Prostate gland (tissue), 2 donors: ENCODE measurements around the gene ADORA3. TPM values are rescaled to one million over a fixed set of nuclear protein-coding genes. Genes with fewer than 3 reads are reported as not detected.

Experiments used
- DNase-seq: peaks from one replicate; pipeline ENCODE4 v3.0.0-alpha.2; 2019; ENCODE audit warnings: low spot score
- H3K27ac ChIP-seq, 2 donors: fragments of 200-600 bp; sonication (generic); 2 replicates each; pipeline ENCODE4 v1.5.1; 2017 to 2019
- H3K27me3 ChIP-seq: fragments of 200-600 bp; sonication (generic); replicated peaks from 2 replicates; pipeline ENCODE4 v1.5.1; 2019; ENCODE audit not compliant: insufficient read depth
- H3K36me3 ChIP-seq, 2 donors: fragments of 200-600 bp; sonication (generic); 1 replicate in 1 of 2; 2 replicates in 1 of 2; pipeline versions ENCODE4 v1.5.1 to v1.8.1; 2017 to 2019
- H3K4me1 ChIP-seq: fragments of 200-600 bp; sonication (generic); replicated peaks from 2 replicates; pipeline ENCODE4 v1.5.1; 2019
- H3K4me3 ChIP-seq, 2 donors: fragments of 200-600 bp; sonication (generic); 2 replicates each; pipeline ENCODE4 v1.5.1; 2017 to 2019
- H3K9me3 ChIP-seq: fragments of 200-600 bp; sonication (generic); 2 replicates; pipeline ENCODE4 v1.5.1; 2017
- POLR2A ChIP-seq: fragments of 450-650 bp; IDR thresholded peaks from one replicate; pipeline ENCODE4 v1.6.1; 2016; ENCODE audit warnings: antibody characterized with exemption, mild to moderate bottlenecking
- POLR2AphosphoS5 ChIP-seq: sonication (generic); formaldehyde crosslinking; IDR thresholded peaks from one replicate; pipeline ENCODE4 v1.6.1; 2017; ENCODE audit warnings: antibody characterized with exemption
- WGBS: methylation state at CpG from one replicate; pipeline ENCODE4 v1.1.5; 2018; 5-methylcytosine and 5-hydroxymethylcytosine counted together
- intact Hi-C: fragments of 100-400 bp; cut with DNase I; formaldehyde crosslinking; loops from one replicate; pipeline ENCODE4 v1.14.2; 2022
- total RNA-seq, 2 donors: library from RNA; depleted of rRNA; stranded (reverse); fragments of >200 nt; gene quantifications; one replicate each; pipeline ENCODE4 v1.1.0, GENCODE V29; 2016
- TF ChIP-seq, protein P1 (sequence below), 4 experiments: fragments of 200-600 bp in 2 of 4; fragments of 450-650 bp in 2 of 4; sonication (generic) in 2 of 4; IDR thresholded peaks; 1 replicate in 3 of 4; 2 replicates in 1 of 4; pipeline ENCODE4 v1.5.1; 2016 to 2019; ENCODE audit warnings: antibody characterized with exemption in 4 of 4, mild to moderate bottlenecking in 2 of 4, moderate library complexity in 2 of 4

The ADORA3 gene
- total RNA-seq, 2 donors from 2014 or later = 2.0 to 2.9 TPM

DNA sequence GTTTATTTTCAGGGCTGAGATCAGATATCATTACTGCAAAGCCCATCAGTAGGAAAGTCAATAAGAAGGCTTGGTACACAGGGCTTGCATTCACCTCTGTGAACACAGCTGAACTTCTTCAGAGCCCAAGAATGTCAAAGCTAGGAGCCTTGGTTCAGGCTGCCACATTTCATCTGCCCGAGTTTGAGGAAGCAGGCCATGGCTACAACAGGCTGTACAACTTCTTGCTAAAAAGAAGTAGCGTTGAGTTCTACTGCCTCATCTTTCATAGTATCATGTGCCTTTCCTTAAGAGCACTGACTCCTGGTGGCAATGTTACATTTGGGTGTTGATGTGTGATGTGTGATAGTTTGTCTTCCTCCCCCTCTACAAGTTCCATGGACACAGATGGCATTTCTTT is 19.6 kb downstream of the ADORA3 start:
- DNase-seq = no peak
- TF ChIP-seq POLR2A = no peak
- no peak for TF ChIP-seq POLR2AphosphoS5
- TF ChIP-seq, protein P1, sequence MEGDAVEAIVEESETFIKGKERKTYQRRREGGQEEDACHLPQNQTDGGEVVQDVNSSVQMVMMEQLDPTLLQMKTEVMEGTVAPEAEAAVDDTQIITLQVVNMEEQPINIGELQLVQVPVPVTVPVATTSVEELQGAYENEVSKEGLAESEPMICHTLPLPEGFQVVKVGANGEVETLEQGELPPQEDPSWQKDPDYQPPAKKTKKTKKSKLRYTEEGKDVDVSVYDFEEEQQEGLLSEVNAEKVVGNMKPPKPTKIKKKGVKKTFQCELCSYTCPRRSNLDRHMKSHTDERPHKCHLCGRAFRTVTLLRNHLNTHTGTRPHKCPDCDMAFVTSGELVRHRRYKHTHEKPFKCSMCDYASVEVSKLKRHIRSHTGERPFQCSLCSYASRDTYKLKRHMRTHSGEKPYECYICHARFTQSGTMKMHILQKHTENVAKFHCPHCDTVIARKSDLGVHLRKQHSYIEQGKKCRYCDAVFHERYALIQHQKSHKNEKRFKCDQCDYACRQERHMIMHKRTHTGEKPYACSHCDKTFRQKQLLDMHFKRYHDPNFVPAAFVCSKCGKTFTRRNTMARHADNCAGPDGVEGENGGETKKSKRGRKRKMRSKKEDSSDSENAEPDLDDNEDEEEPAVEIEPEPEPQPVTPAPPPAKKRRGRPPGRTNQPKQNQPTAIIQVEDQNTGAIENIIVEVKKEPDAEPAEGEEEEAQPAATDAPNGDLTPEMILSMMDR (IDR thresholded peaks at IDR 0.05) = no peak
- Histone ChIP-seq H3K36me3 (no peaks in the 10 kb centered on the region), H3K4me1 (no peaks in the 10 kb centered on the region), H3K4me3 (no peak overlapping the region), H3K27me3 (no peaks in the 10 kb centered on the region), H3K9me3 (no peaks in the 10 kb centered on the region), H3K27ac (no peak overlapping the region)
- WGBS = 69% methylated on average over 2 of the region's 2 CpGs
- intact Hi-C loops = loop anchor here (5.0 kb wide), 1 partner anchor 273 kb away; the partner anchor contains the start of gene DDX20

DNA sequence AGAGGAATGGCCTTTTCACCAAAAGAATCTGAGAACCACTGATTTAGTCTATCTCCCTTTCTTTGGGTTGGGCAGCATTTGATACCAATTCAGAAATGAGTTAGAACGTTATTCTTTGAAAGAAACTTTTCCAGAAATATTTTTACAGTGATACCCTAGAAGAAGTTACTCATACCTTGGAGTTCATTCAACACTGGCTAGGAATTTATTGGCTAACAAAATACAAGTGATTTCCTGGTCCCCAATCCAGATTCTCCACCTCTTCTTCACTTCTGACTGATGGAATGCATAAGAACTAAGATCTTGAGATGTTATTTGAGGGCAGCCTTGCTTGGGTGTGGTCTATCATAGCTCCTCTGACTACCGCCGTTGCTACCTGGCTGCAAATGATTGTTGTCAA is 20.3 kb downstream of the ADORA3 start:
- TF ChIP-seq, protein P1 (IDR thresholded peaks at IDR 0.05) = no peak
- TF ChIP-seq POLR2A = no peak
- no peak for TF ChIP-seq POLR2AphosphoS5
- WGBS = 44% methylated on average over 3 of the region's 3 CpGs
- no peaks in the 10 kb centered on the region for H3K4me1 ChIP-seq
- no peak overlapping the region for H3K27ac ChIP-seq
- intact Hi-C loops = loop anchor here (5.0 kb wide), 1 partner anchor 274 kb away; the partner anchor contains the start of gene DDX20
- H3K36me3 ChIP-seq = no peaks in the 10 kb centered on the region
- no peaks in the 10 kb centered on the region for H3K9me3 ChIP-seq
- H3K4me3 ChIP-seq = no peak overlapping the region
- H3K27me3 ChIP-seq = no peaks in the 10 kb centered on the region
- DNase-seq = no peak

DNA sequence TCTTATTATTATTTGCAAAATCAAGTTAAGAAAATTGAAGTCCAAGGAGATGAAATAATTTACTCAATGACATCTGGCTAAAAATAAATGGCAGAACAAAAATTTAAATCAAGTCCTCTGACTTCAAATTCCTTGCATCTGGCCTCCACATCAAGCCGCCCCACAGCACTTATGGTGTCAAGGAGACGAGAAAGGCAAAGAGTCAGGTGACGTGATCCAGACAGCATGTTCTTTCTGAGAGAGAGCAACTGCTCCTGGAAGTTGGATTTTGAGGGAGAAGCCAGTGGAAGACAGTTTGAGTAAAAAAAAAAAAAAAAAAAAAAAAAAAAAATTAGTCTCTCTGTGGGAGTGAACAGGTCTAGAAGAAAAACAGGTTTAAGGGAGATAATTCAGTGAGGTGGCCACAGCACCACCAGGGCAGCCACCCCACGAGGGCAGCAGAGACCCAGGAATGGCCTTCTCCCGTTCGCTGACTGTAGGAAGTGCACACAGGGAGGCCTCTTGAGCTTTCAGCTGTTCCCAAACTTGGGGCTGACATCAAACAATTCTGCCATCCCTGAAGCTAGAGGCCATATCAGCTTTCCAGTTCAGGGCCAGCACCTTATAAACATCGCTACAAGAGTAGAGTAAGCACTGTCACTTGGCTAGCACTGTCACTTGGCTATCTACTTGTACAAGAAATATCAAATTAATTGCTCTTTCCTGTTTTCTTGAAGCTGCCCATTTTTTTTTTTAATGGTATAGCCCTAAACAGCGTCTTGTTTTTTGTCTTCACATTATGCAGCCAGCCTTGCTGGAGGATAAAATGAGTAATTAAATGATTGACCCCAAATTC is 21.8 kb downstream of the ADORA3 start:
- no peaks in the 10 kb centered on the region for H3K4me1 ChIP-seq
- intact Hi-C loops = loop anchor here (5.0 kb wide), 1 partner anchor 276 kb away; the partner anchor contains the start of gene DDX20
- H3K27me3 ChIP-seq = no peaks in the 10 kb centered on the region
- no peaks in the 10 kb centered on the region for H3K9me3 ChIP-seq
- 28% methylated on average over 8 of the region's 8 CpGs for WGBS
- no peak overlapping the region for H3K27ac ChIP-seq
- TF ChIP-seq POLR2A (no peak), POLR2AphosphoS5 (peak; percentile 15)
- TF ChIP-seq, protein P1 (IDR thresholded peaks at IDR 0.05) = peak in 3 of 4 experiments; percentile 42 to 86 (median 80)
- no peak overlapping the region for H3K4me3 ChIP-seq
- DNase-seq = peak; percentile 62
- no peaks in the 10 kb centered on the region for H3K36me3 ChIP-seq

DNA sequence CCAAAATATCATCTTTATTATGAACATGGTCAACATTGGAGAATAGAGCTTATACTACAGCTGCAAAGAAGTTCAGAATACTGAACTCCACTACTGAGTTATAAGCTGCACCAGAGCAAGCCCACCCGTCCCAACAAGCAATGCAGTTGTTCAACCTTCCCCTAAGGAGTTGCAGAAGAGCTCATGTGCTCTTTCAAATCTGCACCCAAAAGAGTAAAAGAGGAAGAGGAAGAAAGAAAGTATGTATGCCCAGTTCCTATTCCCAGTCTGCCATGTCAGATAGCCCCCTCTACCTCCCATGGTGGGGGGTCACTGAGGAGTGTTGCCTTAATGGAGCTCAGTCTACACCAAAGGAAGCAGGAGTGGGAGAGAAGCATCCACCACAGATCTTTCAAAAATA is 22.8 kb downstream of the ADORA3 start:
- no peaks in the 10 kb centered on the region for H3K27me3 ChIP-seq
- no peaks in the 10 kb centered on the region for H3K4me1 ChIP-seq
- DNase-seq = no peak
- intact Hi-C loops = loop anchor here (5.0 kb wide), 1 partner anchor 277 kb away; the partner anchor contains the start of gene DDX20
- TF ChIP-seq, protein P1 (IDR thresholded peaks at IDR 0.05) = no peak
- TF ChIP-seq POLR2A = no peak
- no peak for TF ChIP-seq POLR2AphosphoS5
- H3K27ac ChIP-seq = no peak overlapping the region
- H3K36me3 ChIP-seq = no peaks in the 10 kb centered on the region
- no peaks in the 10 kb centered on the region for H3K9me3 ChIP-seq
- H3K4me3 ChIP-seq = no peak overlapping the region
- WGBS = 67% methylated on average over 1 of the region's 1 CpG
